ENCODE results near the gene UGP2.

- no peak for TF ChIP-seq CTCF (IDR thresholded peaks at IDR 0.05)
- TF ChIP-seq REST (IDR thresholded peaks at IDR 0.05; ENCODE audit: insufficient read depth in 1 of 2, low read depth in 2 of 2, low read length in 1 of 2) = no peak
- TF ChIP-seq POLR2AphosphoS5 (IDR thresholded peaks at IDR 0.05; ENCODE audit: low read depth, low read length) = no peak
- TF ChIP-seq TCF7L2 (IDR thresholded peaks at IDR 0.05; ENCODE audit: low read depth, low read length) = no peak
- TF ChIP-seq SIN3A (IDR thresholded peaks at IDR 0.05; ENCODE audit: borderline replicate concordance, insufficient read depth, low read depth, low read length) = no peak
Observed at GRCh38 chr2:63796796-63797195, 44.9 kb upstream of the UGP2 start.

All from Panc1 (cell line).